Fibroblast of upper back skin (primary cell): Measurements from ENCODE around the gene STING1.
"Not testable (repeated sequence)": the region's sequence is repeated elsewhere in the genome, so short reads cannot be mapped to it uniquely, and the experiment has no call there.

Experiments
- DNase-seq: peaks from one replicate; pipeline ENCODE4 v3.0.0-alpha.2; 2013

Gene STING1

DNA sequence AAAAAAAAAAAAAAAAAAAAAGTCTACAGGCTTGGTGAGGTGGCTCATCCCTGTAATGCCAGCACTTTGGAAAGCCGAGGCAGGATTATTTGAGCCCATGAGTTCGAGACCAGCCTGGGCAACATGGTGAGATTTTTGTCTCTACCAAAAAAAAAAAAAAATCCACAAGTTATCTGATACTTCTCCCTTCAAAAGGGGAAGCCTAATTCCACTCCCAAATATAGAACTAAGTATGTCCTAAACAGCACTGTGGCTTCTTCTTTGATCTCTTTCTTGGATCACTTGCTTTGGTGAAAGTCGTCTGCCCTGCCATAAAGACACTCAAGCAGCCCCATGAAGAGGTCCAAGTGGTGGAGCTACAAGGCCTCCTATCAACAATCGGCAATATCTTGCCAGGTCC is 18.8 kb upstream of the STING1 start:
- DNase-seq = no peak

DNA sequence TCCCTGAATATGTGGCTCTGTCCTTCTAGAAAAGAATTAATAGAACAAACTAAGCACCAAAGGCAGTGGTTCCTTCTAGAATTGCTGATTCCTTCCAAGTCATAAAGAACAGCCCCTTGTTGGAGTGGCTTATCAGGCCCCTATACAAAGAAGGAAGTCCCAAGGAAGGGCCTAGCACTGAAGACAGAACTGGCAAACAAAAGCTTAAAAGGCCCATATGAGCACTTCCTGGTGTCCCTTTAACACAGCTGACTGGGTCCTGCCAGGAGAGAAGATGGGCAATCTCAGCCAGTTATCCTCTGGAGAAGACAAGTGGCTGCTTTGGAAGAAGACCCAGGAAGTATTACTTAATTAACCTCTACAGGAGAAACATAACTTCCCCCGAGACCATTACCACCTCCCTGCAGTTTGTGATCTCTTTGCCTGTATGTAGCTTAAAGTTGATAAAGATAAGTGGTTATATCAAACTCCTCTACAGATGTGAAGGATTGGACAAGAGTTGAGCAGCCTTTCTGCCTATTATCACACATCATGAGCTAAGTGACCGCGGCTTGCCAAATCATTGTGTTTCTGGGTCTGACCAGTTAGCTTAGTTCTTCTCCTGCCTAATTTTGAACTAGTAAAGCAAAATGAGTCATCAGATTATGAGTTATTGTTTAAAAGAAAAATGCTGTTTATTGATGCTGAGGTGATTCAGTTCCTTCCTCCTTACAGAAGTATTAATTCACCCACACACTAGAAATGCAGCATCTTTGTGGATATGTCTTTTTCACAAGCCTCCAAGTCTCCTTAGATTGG is 13.3 kb upstream of the STING1 start:
- peak; percentile 39 for DNase-seq

DNA sequence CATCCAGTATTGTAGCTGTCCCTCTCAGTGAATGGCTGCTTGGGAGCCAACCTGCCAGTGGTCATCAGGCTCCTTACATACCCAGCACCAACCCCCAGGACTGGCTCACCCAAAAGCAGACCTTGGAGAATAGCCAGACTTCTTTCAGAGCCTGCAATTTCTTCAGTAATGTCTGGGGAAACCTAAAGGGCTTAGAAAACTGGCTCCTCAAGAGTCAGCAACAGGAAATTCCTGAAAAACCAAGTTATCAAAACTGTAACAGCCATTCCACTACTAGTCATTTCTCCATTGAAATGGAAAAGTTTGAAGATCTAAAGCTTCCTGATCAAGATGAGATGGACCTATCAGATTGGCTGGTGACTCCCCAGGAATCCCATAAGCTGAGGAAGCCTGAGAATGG is 12.3 kb upstream of the STING1 start:
- DNase-seq = peak; percentile 86

DNA sequence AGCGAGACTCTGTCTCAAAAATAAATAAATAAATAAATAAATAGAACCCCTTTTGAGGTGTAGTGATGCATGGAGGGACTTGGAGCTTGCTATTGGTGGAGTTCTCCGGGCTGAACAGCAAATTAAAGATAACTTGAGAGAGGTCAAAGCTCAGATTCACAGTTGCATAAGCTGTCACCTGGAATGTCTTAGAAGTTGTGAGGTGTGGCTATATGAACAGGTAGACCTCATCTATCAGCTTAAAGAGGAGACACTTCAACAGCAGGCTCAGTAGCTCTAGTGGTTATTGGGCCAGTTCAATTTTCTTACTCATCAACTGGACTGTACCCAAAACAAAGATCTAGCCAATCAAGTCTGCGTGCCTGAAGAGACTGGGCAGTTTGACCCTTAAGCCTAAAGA is 11.7 kb upstream of the STING1 start:
- DNase-seq = no peak

- peak; percentile 44 for DNase-seq
These were observed 10.2 kb upstream of the STING1 start for GRCh38 chr5:139492700-139493192.

DNA sequence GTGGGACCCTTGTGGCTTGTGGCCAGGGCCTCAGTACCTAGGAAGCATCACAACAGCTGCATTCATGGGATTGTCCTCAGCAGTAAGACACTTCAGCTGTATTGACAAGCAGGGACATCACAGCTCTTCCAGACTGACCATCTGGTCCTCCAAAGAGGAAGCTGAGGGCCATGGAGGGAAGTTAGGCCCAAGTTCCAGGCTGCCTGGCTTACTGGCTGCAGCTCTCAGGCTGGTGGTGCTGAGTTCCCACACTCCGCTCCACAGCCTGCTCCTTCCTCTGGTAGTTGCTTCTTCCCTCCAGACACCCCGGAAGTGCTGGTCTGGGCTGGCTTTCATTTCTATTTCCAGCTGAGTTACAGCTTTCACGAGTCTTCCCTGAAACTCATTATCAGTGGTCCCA is 5.7 kb upstream of the STING1 start:
- DNase-seq = no peak

DNA sequence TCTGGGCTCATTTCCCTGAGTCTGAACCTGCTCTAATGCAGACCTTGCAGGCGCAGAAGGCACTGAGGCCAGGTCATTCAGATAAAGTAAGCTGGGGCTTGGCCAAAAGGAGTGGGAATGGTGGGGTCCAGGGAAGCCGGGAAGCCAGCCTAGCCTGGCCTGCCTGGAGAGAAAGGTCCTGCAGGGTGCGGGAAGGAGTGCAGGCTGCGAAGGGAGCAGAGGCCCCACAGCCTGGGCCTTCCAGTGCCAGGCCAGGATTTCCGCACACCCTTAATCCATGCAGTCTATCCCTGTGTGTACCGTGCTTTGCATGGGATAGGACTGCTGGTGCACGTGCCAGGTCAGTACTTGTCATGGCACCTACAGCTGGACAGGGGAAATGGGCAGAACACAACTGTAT is 3.6 kb upstream of the STING1 start:
- DNase-seq = no peak

DNA sequence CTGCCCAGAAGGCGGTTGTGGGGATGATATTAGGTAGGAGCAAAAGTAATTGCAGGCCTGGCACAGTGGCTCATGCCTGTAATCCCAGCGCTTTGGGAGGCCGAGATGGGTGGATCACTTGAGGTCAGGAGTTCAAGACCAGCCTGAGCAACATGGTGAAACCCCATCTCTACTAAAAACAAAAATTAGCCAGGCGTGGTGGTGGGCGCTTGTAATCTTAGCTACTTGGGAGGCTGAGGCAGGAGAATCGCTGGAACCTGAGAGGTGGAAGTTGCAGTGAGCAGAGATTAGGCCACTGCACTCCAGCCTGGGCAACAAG is 291 bp upstream of the STING1 start:
- not testable (repeated sequence) for DNase-seq

DNA sequence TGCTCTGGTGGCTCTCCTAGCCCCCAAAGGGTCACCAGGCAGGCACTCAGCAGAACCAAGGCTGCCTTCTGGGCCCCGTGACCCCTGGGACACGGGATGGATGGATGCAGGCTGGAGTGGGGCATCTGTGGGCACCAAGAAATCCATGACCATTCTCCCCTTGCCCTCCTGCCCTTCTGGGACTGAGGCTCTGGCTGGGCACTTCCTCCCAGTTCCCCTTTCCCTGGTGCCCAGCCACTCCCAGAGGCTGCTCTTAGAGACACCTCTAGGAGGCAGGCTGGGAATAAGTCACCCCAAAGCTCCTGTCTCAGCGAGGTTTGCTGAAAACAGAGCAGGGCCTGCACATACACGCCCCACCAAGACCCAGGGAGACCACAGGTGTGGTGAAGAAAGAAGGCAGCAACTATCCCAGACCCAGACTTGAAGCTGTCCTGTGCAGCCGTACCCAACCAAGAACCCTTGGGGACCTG is 943 bp downstream of the STING1 start:
- DNase-seq = no peak

- DNase-seq = no peak
These were observed 1.4 kb downstream of the STING1 start for GRCh38 chr5:139481122-139481533.

GRCh38 chr5:139479729-139480128 is 2.8 kb downstream of the STING1 start:
- DNase-seq = not testable (repeated sequence)

DNA sequence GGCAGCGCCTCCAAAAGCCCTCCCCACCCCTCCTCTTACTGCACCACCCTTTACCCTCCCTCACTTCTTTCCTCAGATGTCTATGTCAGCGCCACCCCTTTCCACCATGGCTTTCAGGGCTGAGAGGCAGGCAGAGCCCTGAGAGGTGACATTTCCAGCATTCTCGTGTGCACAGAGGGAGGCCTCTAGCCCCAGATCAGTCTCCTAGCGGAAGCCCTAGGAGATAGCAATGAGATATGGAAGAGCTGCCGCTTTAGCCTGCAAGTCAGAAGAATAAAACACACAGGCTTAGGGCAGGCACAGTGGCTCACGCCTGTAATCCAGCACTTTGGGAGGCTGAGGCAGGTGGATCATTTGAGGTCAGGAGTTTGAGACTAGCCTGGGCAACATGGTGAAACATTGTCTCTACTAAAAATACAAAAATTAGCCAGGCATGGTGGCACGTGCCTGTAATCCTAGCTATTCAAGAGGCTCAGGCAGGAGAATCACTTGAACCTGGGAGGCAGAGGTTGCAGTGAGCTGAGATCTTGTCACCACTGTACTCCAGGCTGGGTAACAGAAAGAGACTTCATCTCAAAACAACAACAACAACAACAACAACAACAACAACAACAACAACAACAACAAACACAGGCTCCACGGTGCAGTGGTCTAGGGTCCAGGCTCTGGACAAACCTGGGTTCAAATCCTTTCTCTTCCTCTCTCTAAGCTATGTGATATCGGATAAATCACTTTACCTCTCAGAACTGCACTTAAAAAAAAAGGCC is 3.7 kb downstream of the STING1 start:
- DNase-seq = not testable (repeated sequence)

GRCh38 chr5:139475865-139476617 is 6.5 kb downstream of the STING1 start:
- no peak for DNase-seq

DNA sequence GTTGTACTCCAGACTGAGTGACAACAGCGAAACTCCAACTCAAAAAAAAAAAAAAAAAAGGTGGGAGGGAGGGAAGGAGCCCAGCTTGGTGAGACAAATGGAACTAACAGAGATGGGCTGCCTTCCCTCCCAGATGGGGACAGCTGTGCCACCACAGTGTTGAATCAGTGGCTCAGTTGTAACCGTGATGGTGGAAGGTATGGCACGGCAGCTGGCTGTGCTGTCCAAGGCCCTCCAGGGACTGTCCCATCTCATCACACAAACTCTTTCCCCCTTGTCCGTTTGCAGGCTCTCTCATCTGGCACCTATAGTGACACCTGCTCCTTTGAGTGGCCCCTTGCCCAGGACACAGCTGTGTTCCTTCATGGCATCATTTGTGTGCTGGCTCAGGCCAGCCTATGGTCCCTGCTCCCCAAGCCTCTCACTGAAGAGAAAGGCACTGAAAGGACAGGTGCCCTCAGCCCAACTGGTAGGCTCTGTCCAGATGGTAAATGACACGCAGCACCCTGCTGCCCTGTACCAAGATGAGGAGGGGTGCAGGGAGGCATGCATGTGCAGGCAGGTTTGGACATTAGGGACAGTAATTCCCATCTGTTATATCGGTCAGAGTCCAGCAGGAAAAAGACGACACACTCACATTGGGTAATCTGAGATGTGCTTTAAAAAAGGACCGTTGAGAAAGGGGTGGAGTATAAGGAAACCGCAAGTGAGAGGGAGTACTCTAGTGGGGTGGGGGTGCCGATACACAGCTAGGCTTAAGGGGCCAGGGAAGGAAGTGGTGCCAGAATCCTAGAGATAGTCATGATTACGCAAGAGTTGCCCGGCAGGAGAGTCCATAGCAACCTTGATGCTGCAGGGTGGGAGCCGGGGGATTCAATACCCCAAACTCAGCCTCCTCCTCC is 7.4 kb downstream of the STING1 start:
- DNase-seq = peak; percentile 85

DNA sequence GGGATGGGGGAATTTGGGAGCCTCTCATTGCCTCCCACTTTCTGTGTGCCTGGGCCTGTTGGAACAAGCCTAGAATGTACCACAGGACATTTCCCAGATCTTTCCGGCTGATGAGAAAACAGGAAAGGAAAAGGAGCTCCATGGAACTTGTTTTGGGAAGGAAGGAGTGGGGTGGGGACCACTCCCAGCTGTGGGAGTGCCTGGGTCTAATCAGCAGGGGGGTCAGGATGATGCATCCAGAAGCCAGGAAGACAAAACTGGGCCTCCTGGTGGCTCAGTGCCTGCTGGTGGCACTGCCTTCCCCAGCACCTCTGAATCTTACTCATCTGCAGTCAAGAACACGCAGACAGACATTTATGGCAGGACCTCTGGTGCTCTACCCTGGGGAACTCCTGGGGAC is 9.0 kb downstream of the STING1 start:
- DNase-seq = no peak

DNA sequence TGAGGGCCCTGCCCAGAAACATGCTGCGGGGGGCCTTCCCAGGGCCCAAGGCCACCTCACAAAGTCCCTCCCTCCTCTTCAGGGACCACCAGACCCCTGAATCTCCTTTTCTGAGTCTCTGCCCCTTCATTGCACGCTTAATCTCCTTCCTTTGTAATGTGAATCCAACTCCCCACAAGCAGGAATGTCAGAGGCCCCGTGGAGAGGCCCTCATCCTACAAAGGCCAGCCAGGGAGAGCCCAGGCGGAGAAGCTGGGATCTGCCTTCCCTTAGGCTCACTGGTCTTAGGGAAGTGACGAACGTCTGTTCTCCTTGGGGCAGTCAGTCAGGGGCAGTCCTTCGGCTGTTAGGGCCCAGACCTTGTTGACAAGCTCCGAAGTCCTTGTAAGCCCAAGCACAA is 9.5 kb downstream of the STING1 start:
- no peak for DNase-seq

DNA sequence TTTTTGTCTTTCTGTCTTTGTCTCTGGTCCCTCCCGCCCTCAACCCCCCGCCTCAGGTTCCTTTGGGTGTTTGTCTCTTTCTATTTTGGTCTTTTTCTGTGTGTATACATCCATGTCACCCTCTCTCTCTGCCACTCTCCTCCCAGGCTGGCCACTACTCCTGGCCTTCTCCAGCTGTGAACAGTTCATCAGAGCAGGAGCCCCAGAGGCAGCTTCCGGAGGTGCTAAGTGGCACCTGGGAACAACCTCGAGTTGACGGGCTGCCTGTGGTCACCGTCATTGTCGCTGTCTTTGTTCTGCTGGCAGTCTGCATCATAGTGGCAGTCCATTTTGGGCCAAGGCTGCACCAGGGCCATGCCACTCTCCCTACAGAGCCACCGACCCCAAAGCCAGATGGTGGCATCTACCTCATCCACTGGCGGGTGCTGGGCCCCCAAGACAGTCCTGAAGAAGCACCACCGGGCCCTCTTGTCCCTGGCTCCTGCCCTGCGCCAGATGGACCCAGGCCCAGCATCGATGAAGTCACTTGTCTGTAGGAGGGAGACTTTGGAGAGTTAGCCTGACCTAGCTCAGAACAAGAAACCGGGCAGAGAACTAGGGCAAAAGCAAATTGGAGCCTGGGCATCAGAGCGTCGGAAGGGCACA is 10.1 kb downstream of the STING1 start:
- no peak for DNase-seq

DNA sequence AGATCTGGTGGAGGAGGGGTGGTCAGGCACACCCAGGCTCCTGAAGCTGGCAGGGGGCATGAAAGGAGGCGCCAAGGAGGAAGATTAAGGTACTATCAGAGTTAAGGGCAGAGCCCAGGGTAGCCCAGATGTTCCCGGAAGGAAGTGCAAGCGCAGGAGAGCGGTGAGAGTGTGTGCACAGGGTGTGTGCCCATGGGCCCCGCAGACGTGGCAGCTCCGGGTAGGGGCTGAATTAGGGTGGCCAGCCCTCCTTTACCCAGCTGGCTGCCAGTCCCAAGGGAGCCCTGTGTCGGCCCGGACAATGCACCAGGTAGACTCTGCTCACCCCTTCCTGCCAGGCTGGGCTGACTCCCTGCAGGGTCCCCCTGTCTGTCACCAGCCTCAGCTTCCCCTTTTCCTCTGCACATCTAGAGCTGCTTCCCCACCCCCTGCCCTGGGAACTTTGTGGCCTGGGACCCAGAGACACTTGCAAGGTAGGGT is 11.7 kb downstream of the STING1 start, which contains the start of gene SMIM33:
TSS of gene SMIM33 (plus strand) at position 184 of the 480 bp plus-strand sequence. CDS start at position 302, 118 bp downstream.
- no peak for DNase-seq

DNA sequence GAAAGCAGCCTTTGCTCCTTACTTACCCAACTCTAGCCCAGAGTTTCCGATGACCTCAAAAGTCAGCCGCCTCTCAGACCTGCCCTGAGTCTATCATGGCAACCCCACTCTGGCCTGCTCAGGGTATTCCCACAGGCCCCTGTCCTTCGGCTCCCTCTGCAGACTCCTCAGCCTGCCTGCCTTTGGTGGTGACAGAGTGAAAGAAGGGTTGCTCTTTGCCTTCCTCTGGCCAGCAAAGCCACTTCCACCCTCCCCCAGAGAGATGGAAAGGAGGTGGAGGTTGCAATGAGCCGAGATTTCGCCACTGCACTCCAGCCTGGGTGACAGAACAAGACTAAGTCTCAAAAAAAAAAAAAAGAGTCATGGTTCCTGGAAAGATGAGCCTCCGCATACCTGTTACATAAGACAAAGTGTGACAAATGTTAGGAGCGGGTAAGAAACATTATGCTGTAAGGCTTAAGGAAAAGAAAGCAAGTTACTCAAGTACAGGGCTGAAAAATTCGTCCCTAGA is 14.1 kb downstream of the STING1 start:
- DNase-seq = no peak

- DNase-seq = peak; percentile 48
These were observed 19.8 kb downstream of the STING1 start, which contains the start of gene ECSCR for GRCh38 chr5:139462586-139463276. ECSCR (minus strand) TSS chr5:139462743; CDS start chr5:139462670, 73 bp downstream.
